Right renal cortex interstitium (tissue), 3 donors: ENCODE results near the gene RAD23B. TPM values are rescaled to one million over a fixed set of nuclear protein-coding genes. Genes with fewer than 3 reads are reported as not detected.
"Not testable (repeated sequence)": the region's sequence is repeated elsewhere in the genome, so short reads cannot be mapped to it uniquely, and the experiment has no call there.

ENCODE experiments used
- DNase-seq, 3 donors: peaks; one replicate each; pipeline ENCODE4 v3.0.0-alpha.2; 2013; ENCODE audit warnings: low read depth in 3 of 3, low spot score in 2 of 3
- polyA plus RNA-seq, 3 donors: library from polyadenylated mRNA; unstranded; fragments of 120-200 nt; gene quantifications; one replicate each; pipeline ENCODE4 v1.2.1, GENCODE V29; 2013; ENCODE audit not compliant: insufficient read length in 3 of 3

The RAD23B gene
- 100 to 1,000 TPM; 143 to 164 (median 148) TPM for polyA plus RNA-seq

DNA sequence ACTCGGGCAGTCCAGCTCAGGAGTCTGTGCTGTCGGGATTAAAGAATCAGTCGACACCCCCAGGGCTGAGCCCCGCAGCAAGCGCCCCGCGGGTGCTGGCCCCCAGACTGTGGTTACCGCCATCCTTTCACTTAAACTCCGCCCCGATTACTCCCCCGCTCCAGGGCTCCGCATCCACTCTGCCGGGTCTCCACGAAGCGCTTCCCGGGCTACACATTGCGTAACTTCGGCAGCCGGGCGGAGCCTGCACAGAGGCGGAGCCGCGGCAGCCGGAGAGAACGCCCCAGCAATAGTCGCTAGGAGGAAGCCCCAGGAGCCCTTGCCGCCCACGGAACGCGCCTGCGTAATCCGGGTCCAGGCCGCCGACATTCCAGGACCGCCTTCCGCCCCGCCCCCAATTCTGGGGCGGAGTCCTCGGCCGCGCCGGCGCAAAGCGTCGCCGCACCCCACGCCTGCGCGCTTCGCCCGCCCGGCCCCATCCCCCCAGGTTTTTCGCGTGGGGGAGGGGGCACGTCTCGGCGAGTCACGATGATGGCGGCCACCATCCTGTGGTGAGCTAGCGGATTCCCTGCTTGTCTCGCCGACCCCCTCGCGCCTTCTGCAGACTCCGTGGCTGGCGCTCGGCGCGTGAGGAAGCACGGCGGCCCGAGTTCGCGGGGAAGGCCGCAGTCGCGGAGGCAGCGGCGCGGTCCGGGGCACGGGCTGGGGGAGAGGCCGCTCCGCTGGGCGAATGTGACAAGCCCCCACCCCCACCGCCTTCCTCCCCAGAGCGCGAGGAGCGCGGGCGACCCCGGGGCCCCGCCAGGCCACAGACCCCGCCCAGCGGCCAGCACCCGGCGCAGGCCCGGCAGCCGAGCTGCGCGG is at the start of gene RAD23B:
RAD23B (plus strand) TSS at position 521 of the 864 bp plus-strand sequence. CDS start 351 bp downstream, outside the sequence.
- peak; percentile 94 to 97 (median 95) for DNase-seq

DNA sequence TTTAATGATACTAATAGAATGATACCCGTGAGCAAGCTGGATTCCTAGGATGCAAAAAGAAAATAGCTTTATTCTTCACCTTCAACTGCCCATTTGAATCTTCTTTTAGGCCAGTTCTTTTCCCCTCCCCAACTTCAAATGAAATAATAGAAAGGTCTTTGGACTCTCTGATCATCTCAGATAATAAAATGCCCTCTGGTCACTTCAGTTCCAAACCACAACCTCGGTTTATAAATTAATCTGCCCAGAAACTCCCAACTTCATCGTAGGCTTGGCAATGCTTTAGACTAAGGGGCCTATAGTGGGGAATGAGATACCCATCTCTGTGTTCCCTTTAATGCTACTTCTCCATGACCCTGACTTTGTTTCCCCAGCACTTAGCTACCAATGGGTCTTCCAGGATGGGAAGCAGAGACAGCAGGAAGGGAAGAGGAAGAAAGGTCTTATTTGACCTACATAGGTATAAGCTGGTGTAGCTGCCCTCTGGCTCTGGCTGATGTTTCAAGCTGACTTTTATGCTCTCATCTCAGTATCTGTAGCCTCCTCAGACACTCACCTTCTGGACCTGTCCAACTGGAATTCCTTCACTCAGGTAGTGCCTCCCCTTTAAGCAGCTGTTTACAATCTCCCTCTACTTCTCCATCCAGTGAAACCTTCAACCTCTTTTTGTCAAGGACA is 47.2 kb upstream of the RAD23B start:
- no peak for DNase-seq

- no peak for DNase-seq
Observed at GRCh38 chr9:107237873-107238272, 45.2 kb upstream of the RAD23B start.

DNA sequence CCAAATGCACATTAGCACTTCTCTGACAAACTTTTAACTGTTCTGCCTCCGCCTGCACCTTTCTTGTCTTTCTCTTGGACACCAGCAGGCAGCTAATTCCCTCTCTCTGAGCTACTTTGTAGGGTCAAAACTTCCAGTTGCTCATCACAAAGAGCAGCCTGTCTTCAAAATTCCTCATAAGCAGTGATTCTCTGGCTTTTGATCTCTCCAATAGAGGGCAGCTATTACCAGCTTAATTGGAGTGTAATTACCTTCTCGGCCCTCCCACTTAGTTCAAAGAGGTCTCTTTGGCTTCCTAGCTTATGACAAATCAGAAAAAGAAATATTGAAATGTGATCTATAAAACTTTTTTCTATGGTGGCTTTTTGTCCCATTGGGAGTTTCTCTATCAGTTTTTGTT is 43.6 kb upstream of the RAD23B start:
- no peak for DNase-seq

- DNase-seq = no peak
Observed at GRCh38 chr9:107240260-107240659, 42.8 kb upstream of the RAD23B start.

GRCh38 chr9:107242073-107243030 is 40.7 kb upstream of the RAD23B start:
- DNase-seq = no peak

DNA sequence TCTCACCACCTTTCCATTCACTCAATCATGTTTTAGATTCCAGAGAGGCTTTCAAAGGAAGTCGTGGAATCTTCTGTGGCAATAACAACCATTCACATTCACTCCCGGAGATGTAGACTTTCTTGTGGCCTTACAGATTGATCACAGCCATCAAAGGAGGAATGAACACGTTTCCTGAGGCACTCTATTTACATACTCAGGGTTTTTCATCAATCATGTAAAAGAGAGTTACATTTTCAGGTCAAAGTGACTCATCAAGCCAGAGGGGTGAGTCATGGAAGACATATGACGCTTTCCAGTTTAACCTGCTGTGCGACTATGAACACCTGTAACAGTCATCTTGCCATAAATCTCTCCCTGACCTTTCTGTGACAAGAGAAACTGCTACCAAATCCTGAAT is 39.3 kb upstream of the RAD23B start:
- no peak for DNase-seq

DNA sequence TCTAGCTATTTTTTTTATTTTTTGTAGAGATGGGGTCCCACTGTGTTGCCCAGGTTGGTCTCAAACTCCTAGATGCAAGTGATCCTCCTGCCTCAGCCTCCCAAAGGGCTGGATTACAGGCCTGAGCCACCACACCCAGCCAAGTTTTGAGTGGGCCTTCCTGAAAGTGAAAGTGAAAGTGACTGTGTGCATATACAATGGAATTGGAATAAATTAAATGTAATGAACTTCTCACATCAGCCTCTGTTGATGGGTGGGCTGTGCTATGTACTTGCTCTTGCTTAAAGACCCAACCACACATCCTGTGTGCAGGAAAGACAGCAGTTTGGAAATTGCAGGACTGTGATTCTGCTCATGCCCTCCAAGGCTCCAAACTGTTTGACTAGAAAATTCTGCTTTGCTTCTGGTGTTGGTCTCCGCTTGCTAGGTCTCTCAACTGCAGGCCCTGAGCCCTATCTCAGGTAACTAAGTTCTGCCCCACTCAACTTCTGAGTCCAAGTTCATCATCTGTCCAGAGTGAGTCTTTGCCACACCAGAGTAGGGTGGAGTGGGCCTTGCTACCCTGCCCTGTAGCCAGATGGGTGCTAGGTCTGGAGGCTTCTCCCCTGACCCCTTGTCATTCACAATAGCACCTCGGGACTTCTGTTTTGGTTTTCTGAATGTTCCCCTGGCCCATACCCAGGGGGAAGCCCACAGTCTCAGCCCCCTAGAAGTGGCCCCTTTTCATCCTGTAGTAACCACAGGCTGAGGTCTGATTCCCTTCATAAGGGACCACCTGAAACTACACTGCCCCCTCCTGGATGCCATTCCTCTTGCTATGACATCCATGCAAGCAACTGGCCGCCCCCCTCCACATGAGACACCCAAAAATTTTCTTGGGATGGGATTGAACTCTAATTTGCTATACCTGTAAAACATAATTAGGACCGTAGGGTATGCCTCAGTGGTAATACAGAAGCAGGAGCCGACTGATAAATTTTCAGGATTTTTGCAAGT is 36.5 kb upstream of the RAD23B start:
- DNase-seq = no peak

GRCh38 chr9:107248714-107249113 is 34.4 kb upstream of the RAD23B start:
- no peak for DNase-seq

DNA sequence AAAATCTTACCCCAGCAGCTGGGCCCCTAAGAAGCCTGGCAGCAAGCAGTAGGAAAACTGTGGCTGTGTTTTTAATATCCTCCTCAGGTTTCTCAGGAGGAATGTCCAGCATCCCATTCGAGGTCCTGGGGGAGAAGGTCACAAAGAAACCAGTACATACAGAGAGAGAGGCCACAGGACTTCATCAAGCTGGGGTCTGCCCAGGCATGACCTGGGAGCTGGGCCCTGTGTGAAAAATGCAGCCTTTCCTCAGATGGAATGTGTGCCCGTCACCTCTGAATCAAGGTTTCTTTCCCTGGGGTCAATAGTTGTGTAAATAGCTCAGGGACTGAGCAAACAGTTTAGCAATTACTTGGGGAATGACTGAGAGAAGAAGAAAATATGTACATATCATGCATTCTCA is 33.9 kb upstream of the RAD23B start:
- no peak for DNase-seq

DNA sequence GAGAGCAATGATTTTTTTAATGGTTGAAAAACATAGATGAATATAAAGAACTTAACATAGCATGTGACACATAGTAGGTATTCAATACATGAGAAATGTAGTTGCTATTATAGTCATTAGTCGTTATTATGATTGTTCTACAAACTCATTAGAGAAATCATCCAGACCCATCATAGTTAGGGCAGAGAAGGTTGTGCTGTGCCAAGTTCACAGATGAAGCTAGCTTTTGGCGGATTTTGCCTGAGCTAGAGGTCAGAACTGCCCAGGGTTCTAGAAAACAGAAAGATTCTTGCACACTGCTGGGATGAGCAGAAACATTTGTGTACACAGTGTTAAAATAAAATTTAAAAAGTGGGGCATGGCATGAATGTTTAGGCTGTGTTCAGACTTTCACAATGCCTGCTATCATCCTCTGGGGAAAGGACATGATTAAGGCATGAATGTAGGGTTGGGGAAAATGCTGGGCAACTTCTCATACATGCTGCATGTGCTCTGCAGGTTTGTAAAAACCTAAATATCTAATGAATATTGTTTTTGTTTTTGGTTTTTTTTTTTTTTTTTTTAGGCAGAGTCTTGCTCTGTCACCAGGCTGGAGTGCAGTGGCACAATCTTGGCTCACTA is 33.3 kb upstream of the RAD23B start:
- DNase-seq = no peak

GRCh38 chr9:107251756-107252322 is 31.2 kb upstream of the RAD23B start:
- DNase-seq = no peak

- DNase-seq = no peak
Observed at GRCh38 chr9:107258919-107259318, 24.2 kb upstream of the RAD23B start.

- DNase-seq = not testable (repeated sequence)
Observed at GRCh38 chr9:107259751-107260313, 23.2 kb upstream of the RAD23B start.

DNA sequence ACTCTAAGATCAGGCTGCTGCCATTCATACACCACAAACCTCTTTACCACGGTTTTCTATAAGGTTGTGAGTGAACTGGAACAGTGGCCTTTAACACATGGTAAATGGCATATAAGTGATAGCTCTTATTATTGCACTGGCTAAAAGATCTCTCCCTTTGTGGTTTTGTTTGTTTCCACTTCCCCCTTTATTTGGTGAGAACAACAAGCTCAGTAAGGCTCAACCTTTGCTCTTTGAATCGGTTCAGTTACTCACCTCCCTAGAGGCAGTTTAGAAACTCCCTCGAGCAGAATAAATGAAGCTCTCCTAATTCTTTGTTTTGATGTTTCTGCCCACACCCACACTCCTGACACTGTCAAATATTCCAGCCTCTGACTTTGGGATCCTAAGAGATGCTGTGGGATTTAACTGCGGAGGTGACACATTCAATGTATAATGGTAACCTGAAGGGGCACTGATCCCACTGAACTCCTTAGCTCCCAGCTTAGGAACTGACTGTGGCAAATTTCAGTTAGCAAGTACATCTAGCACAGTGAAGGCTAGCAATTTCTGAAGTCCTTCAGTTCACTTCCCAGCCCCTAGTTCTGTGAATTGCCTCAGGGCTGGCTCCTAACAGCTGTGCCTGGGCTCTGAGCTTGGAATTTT is 22.5 kb upstream of the RAD23B start:
- DNase-seq = no peak

- no peak for DNase-seq
Observed at GRCh38 chr9:107261106-107261505, 22.0 kb upstream of the RAD23B start.

DNA sequence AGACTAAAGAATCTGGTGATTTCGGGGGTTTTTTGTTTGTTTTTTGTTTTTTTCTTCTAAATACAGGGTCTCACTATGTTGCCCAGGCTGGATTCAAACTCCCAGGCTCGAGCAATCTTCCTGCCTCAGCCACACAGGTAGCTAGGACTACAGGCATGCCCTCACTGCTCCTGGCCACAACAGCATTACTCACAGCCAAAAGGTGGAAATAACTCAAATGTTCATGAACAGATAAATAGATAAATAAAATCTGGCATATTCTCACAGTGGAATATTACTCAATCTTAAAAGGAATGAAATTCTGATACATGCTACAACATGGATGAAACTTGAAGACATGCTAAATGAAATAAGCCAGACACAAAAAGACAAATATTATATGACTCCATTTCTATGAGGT is 19.8 kb upstream of the RAD23B start:
- no peak for DNase-seq
